BLaER1 treated with 17β-estradiol and CSF1 and Interleukin-3, amounts not matched to agents 10 nM and 100 nM (cell line): ENCODE data around the gene CARD14.
A peak's percentile ranks its signal among the peaks of the same experiment; 100 is the strongest.
"Not testable (repeated sequence)": the region's sequence is repeated elsewhere in the genome, so short reads cannot be mapped to it uniquely, and the experiment has no call there.

Experiments used
- H3K27ac ChIP-seq, 11 experiments: shearing (Covaris generic); formaldehyde crosslinking; 2 replicates each; pipeline ENCODE4 v1.8.1; 2022
- H3K27me3 ChIP-seq, 11 experiments: shearing (Covaris generic); formaldehyde crosslinking; 2 replicates each; pipeline ENCODE4 v1.8.1; 2022
- H3K36me3 ChIP-seq, 11 experiments: shearing (Covaris generic); formaldehyde crosslinking; 2 replicates each; pipeline ENCODE4 v1.8.1; 2022
- H3K4me1 ChIP-seq, 10 experiments: shearing (Covaris generic); formaldehyde crosslinking; 2 replicates each; pipeline ENCODE4 v1.8.1; 2022
- H3K4me2 ChIP-seq, 11 experiments: shearing (Covaris generic); formaldehyde crosslinking; 2 replicates each; pipeline ENCODE4 v1.8.1; 2022
- H3K4me3 ChIP-seq, 10 experiments: shearing (Covaris generic); formaldehyde crosslinking; 2 replicates each; pipeline ENCODE4 v1.8.1; 2022
- H3K9ac ChIP-seq, 11 experiments: shearing (Covaris generic); formaldehyde crosslinking; 2 replicates each; pipeline ENCODE4 v1.8.1; 2022
- H3K9me3 ChIP-seq, 11 experiments: shearing (Covaris generic); formaldehyde crosslinking; replicated peaks in 1 of 11; 2 replicates each; pipeline ENCODE4 v1.8.1; 2022
- H4K20me1 ChIP-seq, 11 experiments: shearing (Covaris generic); formaldehyde crosslinking; 2 replicates each; pipeline ENCODE4 v1.8.1; 2022
- Cebpa-rat ChIP-seq, 11 experiments: shearing (Covaris generic); IDR thresholded peaks; 2 replicates each; pipeline ENCODE4 v1.8.1; 2022

The CARD14 gene

GRCh38 chr17:80146121-80147034 is 23.5 kb upstream of the CARD14 start:
- Histone ChIP-seq H3K36me3 (peaks cover 28 to 46% (median 41%) of the 10 kb centered on the region in 11 experiments), H3K27ac (peak overlapping the region; percentile 76 to 97 (median 97)), H3K4me3 (peak overlapping the region; percentile 75 to 98 (median 93)), H3K9me3 (peaks cover 0 to 14% (median 2%) of the 10 kb centered on the region in 11 experiments; a peak in 9 of 22 replicates), H3K9ac (peak overlapping the region; percentile 89 to 99 (median 97)), H3K4me1 (peaks cover 36 to 56% (median 44%) of the 10 kb centered on the region in 10 experiments), H3K27me3 (no peaks in the 10 kb centered on the region), H4K20me1 (peaks cover 48 to 54% (median 53%) of the 10 kb centered on the region in 11 experiments), H3K4me2 (peak overlapping the region; percentile 90 to 99 (median 95))
- TF ChIP-seq Cebpa-rat (IDR thresholded peaks at IDR 0.05), result no peak

DNA sequence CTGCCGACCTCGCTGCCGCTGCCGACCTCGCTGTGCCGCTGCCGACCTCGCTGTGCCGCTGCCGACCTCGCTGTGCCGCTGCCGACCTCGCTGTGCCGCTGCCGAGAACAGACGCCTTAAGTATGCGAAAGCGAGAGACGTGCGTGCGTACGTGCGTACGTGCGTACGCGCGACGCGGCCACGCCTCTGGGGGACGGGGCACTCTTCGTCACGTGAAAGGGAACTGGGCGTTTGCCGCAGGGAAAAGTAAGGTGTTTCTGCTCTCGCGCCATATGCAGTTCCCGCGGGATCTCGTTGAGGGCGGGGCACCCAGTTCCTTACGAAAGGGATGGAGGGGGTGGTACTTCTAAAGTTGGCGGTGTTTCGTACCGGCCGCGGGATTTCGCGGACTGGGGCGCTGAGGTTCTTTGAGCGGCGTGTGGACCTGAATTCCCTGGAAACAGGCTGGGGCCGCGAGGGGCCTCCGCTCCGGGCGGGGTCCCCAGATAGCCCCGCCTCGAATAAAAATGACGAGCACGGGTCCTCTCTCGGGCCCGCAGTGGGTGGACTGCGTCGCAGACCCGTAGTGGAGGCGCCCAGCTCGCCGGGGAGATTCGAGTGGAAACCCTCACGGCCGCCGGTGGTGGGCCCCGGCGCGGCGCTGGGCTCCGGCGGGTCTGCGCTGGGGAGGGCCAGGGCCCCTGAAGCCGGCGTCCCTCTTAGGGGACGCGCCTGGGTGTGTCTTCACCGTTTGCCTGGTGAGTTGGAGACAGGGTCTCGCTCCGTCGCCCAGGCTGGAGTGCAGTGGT is 22.6 kb upstream of the CARD14 start, which contains the start of gene EIF4A3:
Gene EIF4A3, minus strand, starts transcription at position 94 of the 788 bp plus-strand sequence. CDS start 167 bp downstream, outside the sequence.
- no peaks in the 10 kb centered on the region for H3K27me3 ChIP-seq
- peaks cover 0 to 23% (median 9%) of the 10 kb centered on the region in 11 experiments; a peak in 17 of 22 replicates for H3K9me3 ChIP-seq
- H3K4me1 ChIP-seq, result peaks cover 43 to 65% (median 52%) of the 10 kb centered on the region in 10 experiments
- H3K4me2 ChIP-seq, result peak within 1 kb of the TSS; percentile 91 to 99 (median 96)
- H4K20me1 ChIP-seq, result peaks cover 40 to 46% (median 45%) of the 10 kb centered on the region in 11 experiments
- H3K27ac ChIP-seq, result peak within 1 kb of the TSS; percentile 87 to 97 (median 97)
- H3K4me3 ChIP-seq, result peak within 1 kb of the TSS; percentile 75 to 98 (median 93)
- H3K36me3 ChIP-seq, result peaks cover 20 to 41% (median 32%) of the 10 kb centered on the region in 11 experiments
- peak within 1 kb of the TSS; percentile 89 to 99 (median 97) for H3K9ac ChIP-seq
- TF ChIP-seq Cebpa-rat (IDR thresholded peaks at IDR 0.05), result no peak

DNA sequence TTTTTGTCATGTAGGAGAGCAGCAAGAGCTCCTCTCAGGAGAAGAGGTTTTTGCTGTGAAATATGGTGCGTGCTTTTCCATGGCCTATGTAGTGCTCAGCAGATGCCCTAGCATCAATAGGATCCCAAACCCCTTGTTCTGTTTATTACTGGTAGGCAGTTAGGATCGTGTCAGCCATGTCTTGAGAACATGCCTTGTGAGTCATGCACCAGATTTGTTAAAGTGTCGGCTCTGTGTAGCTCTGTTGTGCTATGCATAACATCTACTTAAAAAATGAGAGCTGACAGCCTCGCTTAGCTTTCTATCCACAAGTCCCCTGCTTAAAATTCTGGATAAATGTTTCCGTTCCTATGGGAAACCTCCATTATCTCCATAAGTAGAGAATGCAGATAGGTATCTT is 18.5 kb upstream of the CARD14 start:
- TF ChIP-seq Cebpa-rat (IDR thresholded peaks at IDR 0.05), result no peak
- H3K9me3 ChIP-seq, result peaks cover 25 to 63% (median 42%) of the 10 kb centered on the region in 11 experiments
- peaks cover 0 to 5% (median 4%) of the 10 kb centered on the region in 11 experiments; a peak in 18 of 22 replicates for H4K20me1 ChIP-seq
- H3K4me3 ChIP-seq, result 0 out of 20 replicates have a peak overlapping the region, but pooled peaks of 1 of the 10 experiments have one; percentile 8
- H3K9ac ChIP-seq, result peak overlapping the region in 8 of 11 experiments; percentile 11 to 62 (median 52); a peak in 9 of 22 replicates
- H3K4me2 ChIP-seq, result peak overlapping the region in 10 of 11 experiments; percentile 38 to 80 (median 67); a peak in 16 of 22 replicates
- H3K4me1 ChIP-seq, result peaks cover 31 to 57% (median 46%) of the 10 kb centered on the region in 10 experiments
- peaks cover 0 to 18% (median 0%) of the 10 kb centered on the region in 11 experiments; a peak in 5 of 22 replicates for H3K36me3 ChIP-seq
- H3K27me3 ChIP-seq, result no peaks in the 10 kb centered on the region
- peak overlapping the region in 9 of 11 experiments; percentile 54 to 97 (median 78); a peak in 18 of 22 replicates for H3K27ac ChIP-seq

- Histone ChIP-seq H3K27me3 (no peaks in the 10 kb centered on the region), H3K4me3 (peak overlapping the region in 4 of 10 experiments; percentile 9 to 36 (median 19); a peak in 2 of 20 replicates), H3K4me2 (peak overlapping the region; percentile 38 to 80 (median 67)), H3K4me1 (peaks cover 31 to 57% (median 46%) of the 10 kb centered on the region in 10 experiments), H4K20me1 (no peaks in the 10 kb centered on the region; a peak in 1 of 22 replicates), H3K27ac (peak overlapping the region in 10 of 11 experiments; percentile 48 to 97 (median 78); a peak in 20 of 22 replicates), H3K9me3 (peaks cover 33 to 72% (median 51%) of the 10 kb centered on the region in 11 experiments), H3K9ac (peak overlapping the region in 9 of 11 experiments; percentile 10 to 64 (median 55); a peak in 12 of 22 replicates), H3K36me3 (peaks cover 0 to 18% (median 0%) of the 10 kb centered on the region in 11 experiments; a peak in 5 of 22 replicates)
- peak in 9 of 11 experiments; percentile 25 to 91 (median 80); a peak in 15 of 22 replicates for TF ChIP-seq Cebpa-rat (IDR thresholded peaks at IDR 0.05)
Observed at GRCh38 chr17:80152081-80152702, 17.6 kb upstream of the CARD14 start.

GRCh38 chr17:80153004-80153403 is 16.8 kb upstream of the CARD14 start:
- Histone ChIP-seq H3K27ac (peak overlapping the region in 10 of 11 experiments; percentile 48 to 97 (median 78); a peak in 18 of 22 replicates), H3K4me3 (peak overlapping the region in 3 of 10 experiments; percentile 9 to 36 (median 24); a peak in 1 of 20 replicates)

DNA sequence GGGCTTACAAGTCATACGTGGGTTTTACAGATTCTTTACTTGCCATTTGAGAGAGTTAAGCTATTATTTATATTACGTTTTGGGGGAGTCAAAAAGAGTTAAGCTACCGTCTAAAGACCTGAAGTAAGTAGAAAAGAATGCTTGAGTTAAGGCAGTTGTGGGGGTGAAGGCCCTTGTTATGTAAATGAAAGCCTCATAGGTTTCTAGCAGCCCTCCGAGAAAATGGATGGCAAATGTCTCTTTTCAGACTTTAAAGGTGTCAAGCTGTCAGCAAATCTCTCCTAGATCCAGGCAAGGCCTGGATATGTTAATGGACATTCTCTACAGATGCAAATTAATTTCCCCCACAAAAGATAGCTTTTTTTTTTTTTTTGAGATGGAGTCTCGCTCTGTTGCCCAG is 15.7 kb upstream of the CARD14 start:
- H3K36me3 ChIP-seq, result peaks cover 0 to 18% (median 0%) of the 10 kb centered on the region in 11 experiments; a peak in 5 of 22 replicates
- no peak for TF ChIP-seq Cebpa-rat (IDR thresholded peaks at IDR 0.05)
- H3K27me3 ChIP-seq, result no peaks in the 10 kb centered on the region
- no peaks in the 10 kb centered on the region for H4K20me1 ChIP-seq
- peaks cover 19 to 44% (median 32%) of the 10 kb centered on the region in 10 experiments for H3K4me1 ChIP-seq
- peak overlapping the region in 4 of 11 experiments; percentile 56 to 80 (median 67); a peak in 5 of 22 replicates for H3K4me2 ChIP-seq
- H3K27ac ChIP-seq, result peak overlapping the region in 3 of 11 experiments; percentile 78 to 97 (median 80); a peak in 3 of 22 replicates
- H3K4me3 ChIP-seq, result no peak overlapping the region
- peaks cover 37 to 76% (median 53%) of the 10 kb centered on the region in 11 experiments for H3K9me3 ChIP-seq
- no peak overlapping the region for H3K9ac ChIP-seq

More at GRCh38 chr17:80153004-80153403, 16.8 kb upstream of the CARD14 start:
- peaks cover 0 to 18% (median 0%) of the 10 kb centered on the region in 11 experiments; a peak in 5 of 22 replicates for H3K36me3 ChIP-seq
- no peak for TF ChIP-seq Cebpa-rat (IDR thresholded peaks at IDR 0.05)
- no peaks in the 10 kb centered on the region for H3K27me3 ChIP-seq
- no peaks in the 10 kb centered on the region; a peak in 1 of 22 replicates for H4K20me1 ChIP-seq
- H3K4me2 ChIP-seq, result peak overlapping the region; percentile 38 to 80 (median 67); a peak in 19 of 22 replicates
- H3K9me3 ChIP-seq, result peaks cover 37 to 76% (median 53%) of the 10 kb centered on the region in 11 experiments
- peaks cover 31 to 56% (median 43%) of the 10 kb centered on the region in 10 experiments for H3K4me1 ChIP-seq
- peak overlapping the region in 9 of 11 experiments; percentile 6 to 64 (median 55); a peak in 13 of 22 replicates for H3K9ac ChIP-seq

DNA sequence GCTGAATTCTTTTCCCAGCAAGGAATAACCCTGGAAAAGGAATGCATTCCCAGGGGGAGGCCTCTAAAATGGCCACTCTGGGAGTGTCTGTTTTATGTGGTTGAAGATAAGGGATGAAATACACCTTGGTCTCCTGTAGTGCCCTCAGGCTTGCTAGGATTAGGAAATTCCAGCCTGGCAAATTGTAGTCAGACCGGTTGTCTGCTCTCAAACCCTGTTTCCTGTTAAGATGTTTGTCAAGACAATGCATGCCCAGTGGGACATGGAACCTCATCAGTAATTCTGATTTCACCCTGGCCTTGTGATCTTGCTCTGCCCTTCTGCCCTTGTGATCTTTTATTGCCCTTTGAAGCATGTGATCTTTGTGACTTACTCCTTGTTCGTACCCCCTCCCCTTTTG is 14.2 kb upstream of the CARD14 start:
- not testable (repeated sequence) for H3K36me3 ChIP-seq, H3K4me3 ChIP-seq, H3K4me2 ChIP-seq, H3K9ac ChIP-seq, H3K27ac ChIP-seq, H4K20me1 ChIP-seq, H3K27me3 ChIP-seq
- Histone ChIP-seq H3K9me3 (peaks cover 37 to 69% (median 53%) of the 10 kb centered on the region in 11 experiments), H3K4me1 (peaks cover 18 to 39% (median 36%) of the 10 kb centered on the region in 10 experiments)
